Ishikawa (cell line): ENCODE results near the gene TMEM72.

Experiments
- CEBPB ChIP-seq: IDR thresholded peaks from 2 replicates; pipeline ENCODE4 v1.6.1; 2012
- CREB1 ChIP-seq: IDR thresholded peaks from 2 replicates; pipeline ENCODE4 v1.6.1; 2012; ENCODE audit warnings: low read depth
- EGR1 ChIP-seq: IDR thresholded peaks from 2 replicates; pipeline ENCODE4 v1.6.1; 2012
- EP300 ChIP-seq: IDR thresholded peaks from 2 replicates; pipeline ENCODE4 v1.6.1; 2012; ENCODE audit warnings: borderline replicate concordance
- MAX ChIP-seq: IDR thresholded peaks from 2 replicates; pipeline ENCODE4 v1.6.1; 2012
- RAD21 ChIP-seq: IDR thresholded peaks from 2 replicates; pipeline ENCODE4 v1.6.1; 2012; ENCODE audit warnings: low read depth
- TAF1 ChIP-seq: IDR thresholded peaks from 2 replicates; pipeline ENCODE4 v1.6.1; 2012; ENCODE audit warnings: low read depth, mild to moderate bottlenecking
- TCF12 ChIP-seq: IDR thresholded peaks from 2 replicates; pipeline ENCODE4 v1.6.1; 2012; ENCODE audit warnings: low read depth
- TEAD4 ChIP-seq: IDR thresholded peaks from 2 replicates; pipeline ENCODE4 v1.6.1; 2012
- USF1 ChIP-seq: IDR thresholded peaks from 2 replicates; pipeline ENCODE4 v1.6.1; 2012
- YY1 ChIP-seq: IDR thresholded peaks from 2 replicates; pipeline ENCODE4 v1.6.1; 2012; ENCODE audit warnings: low read depth

DNA sequence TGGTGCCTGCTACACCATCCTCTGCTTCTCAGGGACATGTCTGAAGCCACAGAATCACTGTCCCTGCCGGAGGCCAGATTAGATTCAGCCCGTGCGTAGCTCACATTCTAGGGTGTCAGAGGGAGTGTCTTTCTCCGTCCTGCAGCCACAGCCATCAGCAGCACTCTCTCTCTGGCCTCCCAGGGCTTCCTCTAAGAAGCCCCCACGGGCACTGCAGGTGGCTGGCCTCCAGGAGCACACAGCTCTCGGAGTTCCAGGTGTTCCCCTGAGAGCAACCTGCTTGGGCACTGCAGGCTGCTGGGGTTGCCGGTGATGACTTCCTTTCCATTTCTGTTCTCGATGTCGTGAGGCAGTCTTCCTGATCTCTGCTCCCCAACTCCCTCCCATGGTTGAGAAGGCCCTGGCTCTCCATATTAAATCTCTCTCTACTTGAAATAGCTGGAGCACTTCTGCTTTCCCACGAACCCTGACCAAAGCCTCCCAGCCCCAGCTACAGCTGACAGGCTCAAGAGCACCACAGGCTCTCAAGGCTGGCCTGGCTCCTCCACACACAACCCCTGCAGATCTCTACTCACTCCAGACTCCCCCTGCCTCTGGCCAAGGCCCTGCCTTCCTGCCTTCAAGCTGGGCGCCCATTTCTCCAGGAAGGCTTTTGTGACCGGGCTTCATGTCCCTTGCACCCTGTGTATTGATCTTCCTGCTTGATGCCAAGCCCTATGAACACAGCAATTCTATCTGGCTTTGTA, 49.0 kb upstream of the TMEM72 start:
- no peak for TF ChIP-seq YY1
- TF ChIP-seq CEBPB = no peak
- TF ChIP-seq TEAD4 = no peak
- TF ChIP-seq MAX = no peak
- TF ChIP-seq TAF1 = no peak
- TF ChIP-seq EGR1 = no peak
- TF ChIP-seq EP300 = no peak
- no peak for TF ChIP-seq RAD21
- TF ChIP-seq USF1 = no peak
- no peak for TF ChIP-seq TCF12
- TF ChIP-seq CREB1 = no peak
